Cortex of kidney (tissue), 1 donor: ENCODE measurements around the gene CROT.

Experiments used
- DNase-seq: peaks from one replicate; lab custom pipeline; 2025; lab: John Stamatoyannopoulos, UW

Gene CROT

DNA sequence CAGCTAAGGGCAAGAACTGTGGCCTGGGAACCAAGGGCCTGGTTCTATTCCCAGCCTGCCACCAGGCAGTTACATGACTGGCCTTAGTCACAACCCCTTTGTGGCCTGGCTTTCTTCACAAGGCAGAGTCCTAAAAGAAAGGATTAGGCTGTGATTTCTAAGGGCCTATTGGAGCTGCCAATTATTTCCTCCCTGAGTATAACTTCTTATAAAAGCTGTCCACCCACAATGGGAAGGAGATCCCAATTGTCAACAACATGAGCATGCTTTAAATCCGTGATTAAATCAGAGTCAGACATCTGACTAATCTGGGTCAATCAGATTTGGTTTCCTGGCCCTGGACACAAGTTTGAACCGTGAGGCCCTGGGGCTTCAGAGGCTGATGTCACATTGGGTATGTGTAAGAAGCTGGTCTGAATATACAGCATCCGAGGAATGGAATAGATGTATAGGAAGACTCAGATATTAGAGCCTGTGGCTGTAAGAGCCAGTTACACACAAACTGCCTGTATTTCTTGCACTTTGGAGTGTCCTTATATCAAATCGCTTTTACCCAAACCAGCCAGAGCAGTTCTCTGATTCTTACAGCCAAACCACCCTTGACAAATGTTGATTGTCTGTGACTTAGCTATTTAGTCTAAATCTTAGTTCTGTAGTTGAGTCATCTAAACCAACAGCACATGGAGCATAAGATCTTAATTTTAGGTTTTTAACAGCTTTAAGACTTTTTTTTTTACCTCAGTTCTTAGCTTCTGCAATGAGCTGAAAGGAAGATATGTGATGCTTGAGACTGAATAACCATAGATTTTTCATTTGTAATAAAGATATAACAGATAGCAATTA is 68.7 kb downstream of the CROT start:
- no peak for DNase-seq

DNA sequence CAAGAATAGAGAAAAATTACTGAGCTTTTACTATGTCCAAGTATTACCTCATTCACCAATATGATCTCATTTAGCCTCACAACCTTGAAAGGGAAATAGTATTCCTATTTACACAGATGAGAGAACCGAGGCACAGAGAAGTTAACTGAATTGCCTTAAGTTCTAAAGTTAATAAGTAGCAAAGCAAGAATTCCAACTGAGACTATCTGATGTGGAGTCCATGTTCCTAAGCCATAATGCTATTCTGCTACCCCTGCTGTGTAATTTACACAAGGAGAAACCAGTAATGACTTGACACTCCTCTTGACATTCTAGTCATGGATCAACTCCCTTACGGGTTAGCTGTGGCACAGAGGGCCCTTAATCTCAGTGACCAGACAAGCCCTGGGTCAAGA is 69.3 kb downstream of the CROT start:
- DNase-seq: no peak

DNA sequence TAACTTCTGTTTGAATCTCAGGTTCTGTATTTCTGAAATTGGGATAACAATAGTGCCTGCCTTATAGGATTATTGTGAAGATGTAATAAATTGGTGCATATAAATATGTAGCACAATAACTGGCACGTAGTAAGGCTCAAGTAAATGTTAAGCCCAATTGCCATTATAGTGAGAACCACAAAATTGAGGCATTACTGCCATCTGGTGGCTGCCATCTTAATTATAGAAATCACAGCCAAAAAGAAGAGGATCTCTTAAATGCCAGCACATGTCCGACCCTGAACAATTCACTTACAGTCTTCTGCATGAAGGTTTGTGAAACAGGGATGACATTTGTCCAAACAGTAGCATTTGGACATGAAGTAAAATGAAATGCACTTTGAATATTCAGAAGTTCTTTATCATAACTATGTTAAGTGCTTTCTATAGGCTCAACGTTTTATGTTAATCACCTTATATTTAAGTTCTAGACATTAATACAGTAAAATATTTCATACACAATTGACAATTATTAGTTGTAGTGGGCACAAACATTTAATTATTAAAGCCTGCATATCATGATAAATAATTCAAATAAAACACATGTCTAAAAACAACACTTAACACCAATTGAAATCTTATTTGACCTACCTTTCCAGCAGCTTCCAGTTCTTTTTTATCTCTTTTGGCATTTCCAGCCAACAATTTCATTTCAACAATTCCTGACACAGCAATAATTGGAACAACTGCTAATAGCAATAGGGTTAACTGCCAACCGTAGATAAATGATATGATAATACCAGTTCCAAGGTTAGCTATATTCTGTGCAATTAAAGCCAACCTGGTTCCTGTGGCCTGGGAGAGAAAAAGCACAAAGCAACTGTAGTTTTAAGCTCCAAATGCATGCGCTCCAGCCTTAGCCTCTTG is 71.5 kb downstream of the CROT start:
- DNase-seq: no peak

GRCh38 chr7:87420173-87420572 is 74.7 kb downstream of the CROT start:
- DNase-seq: no peak

DNA sequence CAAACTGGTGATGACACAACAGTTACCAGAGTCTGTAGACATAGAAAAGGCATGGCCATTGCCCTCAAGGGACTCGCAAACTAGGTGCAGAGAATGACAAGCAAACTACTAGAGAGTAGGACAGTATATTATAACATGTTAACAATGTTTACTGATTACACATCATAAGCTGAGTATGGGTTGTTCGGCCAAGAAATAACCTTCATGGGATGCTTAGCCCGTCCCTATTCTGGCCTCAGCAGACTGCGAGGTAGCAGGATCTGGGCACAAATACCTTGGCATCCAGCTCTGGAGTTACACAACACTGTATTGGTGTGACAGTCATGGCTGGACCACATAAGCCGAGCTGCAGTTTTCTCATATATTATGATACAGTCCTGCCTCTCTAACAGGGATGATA is 78.6 kb downstream of the CROT start:
- no peak for DNase-seq

DNA sequence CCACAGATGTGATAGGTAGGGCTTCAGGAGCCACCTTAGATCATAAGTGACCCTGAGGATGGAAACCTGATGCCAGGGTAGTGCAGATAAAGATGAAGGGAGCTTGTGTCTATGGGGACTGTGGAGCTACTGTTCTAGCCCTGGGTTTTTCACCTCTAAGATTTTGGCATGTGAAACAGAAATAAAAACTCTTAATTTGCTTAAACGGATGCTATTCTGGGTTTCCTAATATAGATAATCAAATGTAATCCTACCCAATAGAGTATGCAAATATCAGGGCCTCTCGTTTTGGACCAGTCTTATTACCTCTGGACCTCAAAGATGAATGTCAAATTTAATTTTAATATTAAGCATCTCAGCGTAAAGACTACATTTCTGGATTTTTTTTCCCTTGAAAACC is 80.7 kb downstream of the CROT start:
- no peak for DNase-seq

- DNase-seq: no peak
Measured at GRCh38 chr7:87427288-87427687, 81.8 kb downstream of the CROT start.

- no peak for DNase-seq
Measured at GRCh38 chr7:87432536-87432935, 87.1 kb downstream of the CROT start.

- DNase-seq: no peak
Measured at GRCh38 chr7:87435546-87435945, 90.1 kb downstream of the CROT start.

DNA sequence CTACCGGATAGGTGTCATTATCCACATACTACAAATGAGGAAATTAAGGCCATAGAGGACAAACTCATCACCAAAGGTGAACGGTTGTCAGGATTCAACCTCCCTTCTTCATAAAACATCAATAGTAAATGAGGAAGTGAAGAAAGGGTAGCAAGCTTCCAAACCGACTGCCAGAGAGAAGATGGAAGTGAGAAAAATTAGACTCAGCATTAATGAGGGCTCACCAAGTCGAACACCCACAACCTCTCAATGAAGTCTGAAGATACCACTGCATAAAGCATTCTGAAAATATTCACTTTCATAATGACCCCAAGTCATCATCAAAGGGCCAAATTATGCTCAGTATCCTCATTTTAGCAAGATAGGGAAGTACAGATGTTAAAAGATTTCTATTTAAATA is 100.4 kb downstream of the CROT start:
- DNase-seq: no peak

DNA sequence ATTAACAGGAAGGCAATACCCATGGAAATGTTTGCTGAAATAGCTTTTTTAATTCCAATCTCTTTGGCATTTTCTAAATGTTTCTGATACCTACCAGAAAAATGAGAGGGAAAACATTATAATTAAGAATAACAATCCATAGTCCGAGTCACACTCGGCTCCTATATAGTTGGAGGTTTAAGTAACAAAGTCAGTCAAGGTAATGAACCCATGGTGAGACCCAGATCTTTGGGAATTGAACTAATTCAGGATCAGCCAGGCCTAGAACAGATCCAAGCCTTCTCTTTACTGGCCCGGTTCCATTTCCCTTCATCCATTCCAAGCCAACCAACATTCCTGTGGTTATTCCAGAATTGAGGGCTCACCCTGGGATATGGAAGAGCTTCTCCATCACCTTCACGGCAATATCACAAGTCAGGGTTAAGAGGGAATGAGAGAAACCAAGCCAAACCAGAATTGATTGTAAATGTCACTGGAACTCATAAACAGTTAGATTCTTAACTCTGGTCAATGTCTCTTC is 101.7 kb downstream of the CROT start:
- no peak for DNase-seq

DNA sequence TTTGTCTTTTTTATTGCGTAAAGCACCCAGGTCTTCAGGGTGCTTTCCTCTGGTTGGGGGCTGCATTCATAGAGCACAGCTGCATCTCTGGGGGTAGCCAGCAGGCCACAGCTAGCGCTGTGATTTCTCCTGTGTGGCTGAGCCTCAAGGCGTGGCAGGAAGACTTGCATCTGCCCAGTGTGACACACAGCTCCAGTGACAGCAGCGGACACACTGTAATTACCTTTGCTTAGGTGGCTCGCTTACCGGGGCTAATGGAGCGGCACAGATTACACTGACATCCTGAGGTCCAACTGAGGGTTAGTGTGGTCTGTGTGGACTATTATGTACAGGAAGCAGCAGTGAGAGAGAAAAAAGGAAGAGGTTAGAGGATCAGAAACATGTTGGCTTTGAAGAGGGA is 102.9 kb downstream of the CROT start:
- no peak for DNase-seq
